Stimulated activated CD8-positive, alpha-beta memory T cell treated with anti-CD3 and anti-CD28 coated beads, Interleukin-12 subunit alpha, Interleukin-12 subunit beta, amount 100 ng/mL, for 24 hours (primary cell): Measurements from ENCODE around the gene ANKRD55.
A peak's percentile ranks its signal among the peaks of the same experiment; 100 is the strongest.
"Not testable (repeated sequence)": the region's sequence is repeated elsewhere in the genome, so short reads cannot be mapped to it uniquely, and the experiment has no call there.

Experiments
- DNase-seq: peaks from one replicate; pipeline ENCODE4 v3.0.0-alpha.2; 2020; ENCODE audit errors: extremely low read depth

ANKRD55 gene

GRCh38 chr5:56102889-56103288, 130.2 kb downstream of the ANKRD55 start:
- no peak for DNase-seq

GRCh38 chr5:56102207-56102606, 130.9 kb downstream of the ANKRD55 start:
- not testable (repeated sequence) for DNase-seq

- no peak for DNase-seq
These were observed 131.9 kb downstream of the ANKRD55 start for GRCh38 chr5:56101180-56101579.

- no peak for DNase-seq
These were observed 132.5 kb downstream of the ANKRD55 start for GRCh38 chr5:56100439-56101176.

- DNase-seq, result no peak
These were observed 133.8 kb downstream of the ANKRD55 start for GRCh38 chr5:56099346-56099745.

GRCh38 chr5:56097055-56097454, 136.1 kb downstream of the ANKRD55 start:
- no peak for DNase-seq

- no peak for DNase-seq
These were observed 137.5 kb downstream of the ANKRD55 start for GRCh38 chr5:56095579-56096102.

- peak; percentile 45 for DNase-seq
These were observed 138.4 kb downstream of the ANKRD55 start for GRCh38 chr5:56094579-56095361.

- no peak for DNase-seq
These were observed 139.2 kb downstream of the ANKRD55 start for GRCh38 chr5:56093970-56094369.

- no peak for DNase-seq
These were observed 141.0 kb downstream of the ANKRD55 start for GRCh38 chr5:56092115-56092514.

- no peak for DNase-seq
These were observed 141.5 kb downstream of the ANKRD55 start for GRCh38 chr5:56091664-56092063.

GRCh38 chr5:56090793-56091460, 142.2 kb downstream of the ANKRD55 start:
- DNase-seq, result no peak

GRCh38 chr5:56088967-56089829, 143.9 kb downstream of the ANKRD55 start:
- DNase-seq, result no peak

GRCh38 chr5:56088431-56088949, 144.6 kb downstream of the ANKRD55 start:
- no peak for DNase-seq

GRCh38 chr5:56085193-56085592, 147.9 kb downstream of the ANKRD55 start:
- DNase-seq, result no peak

- DNase-seq, result no peak
These were observed 149.8 kb downstream of the ANKRD55 start for GRCh38 chr5:56083286-56083854.

- DNase-seq, result not testable (repeated sequence)
These were observed 152.0 kb downstream of the ANKRD55 start for GRCh38 chr5:56081053-56081642.

- no peak for DNase-seq
These were observed 152.6 kb downstream of the ANKRD55 start for GRCh38 chr5:56080375-56081052.

- DNase-seq, result not testable (repeated sequence)
These were observed 154.0 kb downstream of the ANKRD55 start for GRCh38 chr5:56079157-56079500.
